Mesenchymal stem cell (in vitro differentiated cells and primary cell): ENCODE measurements around the gene RFC3.

ENCODE experiments used
- DNase-seq: peaks from one replicate; pipeline ENCODE4 v3.0.0-alpha.2; 2013
- H2AFZ ChIP-seq: one replicate; pipeline ENCODE4 v1.6.1; 2013; ENCODE audit warnings: low read depth, mild to moderate bottlenecking, control low read depth, inconsistent platforms, low read length, moderate library complexity
- H2AK5ac ChIP-seq: 2 replicates; pipeline ENCODE4 v1.6.1; 2013; ENCODE audit warnings: low read length, moderate library complexity, mild to moderate bottlenecking, inconsistent platforms; ENCODE audit not compliant: severe bottlenecking
- H2BK120ac ChIP-seq: one replicate; pipeline ENCODE4 v1.6.1; 2013; ENCODE audit warnings: low read depth, mild to moderate bottlenecking, inconsistent platforms, low read length, moderate library complexity
- H2BK12ac ChIP-seq, 2 experiments: one replicate each; pipeline ENCODE4 v1.6.1; 2013; ENCODE audit warnings: inconsistent platforms in 2 of 2, low read length in 2 of 2, mild to moderate bottlenecking in 2 of 2, moderate library complexity in 2 of 2, control low read depth in 1 of 2
- H2BK15ac ChIP-seq: one replicate; pipeline ENCODE4 v1.6.1; 2013; ENCODE audit warnings: mild to moderate bottlenecking, low read depth, inconsistent platforms; ENCODE audit not compliant: poor library complexity, severe bottlenecking
- H2BK5ac ChIP-seq: 2 replicates; pipeline ENCODE4 v1.6.1; 2013; ENCODE audit warnings: low read depth, mild to moderate bottlenecking, low read length, control low read depth, inconsistent platforms; ENCODE audit not compliant: poor library complexity, severe bottlenecking
- H3K14ac ChIP-seq, 2 experiments: one replicate each; pipeline ENCODE4 v1.6.1; 2013; ENCODE audit warnings: inconsistent platforms in 2 of 2, low read length in 2 of 2, control low read depth in 1 of 2, mild to moderate bottlenecking in 1 of 2, moderate library complexity in 1 of 2
- H3K18ac ChIP-seq, 2 experiments: one replicate each; pipeline ENCODE4 v1.6.1; 2013; ENCODE audit warnings: inconsistent platforms in 2 of 2, low read length in 2 of 2, control low read depth in 1 of 2, low read depth in 1 of 2, mild to moderate bottlenecking in 1 of 2
- H3K23ac ChIP-seq, 2 experiments: one replicate each; pipeline ENCODE4 v1.6.1; 2013; ENCODE audit warnings: inconsistent platforms in 2 of 2, low read length in 2 of 2, mild to moderate bottlenecking in 2 of 2, moderate library complexity in 2 of 2, control low read depth in 1 of 2
- H3K27ac ChIP-seq: 2 replicates; pipeline ENCODE4 v1.5.1; 2013; ENCODE audit warnings: mild to moderate bottlenecking, moderate library complexity, low read length, control low read depth, inconsistent platforms; ENCODE audit not compliant: poor library complexity, severe bottlenecking
- H3K27me3 ChIP-seq, 2 experiments: 2 replicates each; pipeline versions ENCODE4 v1.6.1 to v1.7.0; 2013; ENCODE audit warnings: low read length in 2 of 2, mild to moderate bottlenecking in 2 of 2, moderate library complexity in 2 of 2, control low read depth in 1 of 2, inconsistent platforms in 1 of 2; ENCODE audit not compliant: control insufficient read depth in 1 of 2, insufficient read depth in 1 of 2
- H3K36me3 ChIP-seq, 2 experiments: 2 replicates each; pipeline versions ENCODE4 v1.6.1 to v1.7.0; 2013; ENCODE audit warnings: low read length in 2 of 2, control low read depth in 1 of 2, inconsistent platforms in 1 of 2, low read depth in 1 of 2, mild to moderate bottlenecking in 1 of 2; ENCODE audit not compliant: insufficient read depth in 2 of 2, control insufficient read depth in 1 of 2
- H3K4ac ChIP-seq, 2 experiments: one replicate each; pipeline ENCODE4 v1.6.1; 2013; ENCODE audit warnings: inconsistent platforms in 2 of 2, low read length in 2 of 2, mild to moderate bottlenecking in 2 of 2, moderate library complexity in 2 of 2, control low read depth in 1 of 2, low read depth in 1 of 2
- H3K4me1 ChIP-seq: 2 replicates; pipeline ENCODE4 v1.6.1; 2013; ENCODE audit warnings: low read depth, low read length, control low read depth; ENCODE audit not compliant: control insufficient read depth, insufficient read depth
- H3K4me2 ChIP-seq: 2 replicates; pipeline ENCODE4 v1.6.1; 2013; ENCODE audit warnings: low read length, mild to moderate bottlenecking, inconsistent platforms; ENCODE audit not compliant: poor library complexity, severe bottlenecking
- H3K4me3 ChIP-seq, 2 experiments: 2 replicates each; pipeline versions ENCODE4 v1.5.1 to v1.7.0; 2013; ENCODE audit warnings: low read length in 2 of 2, mild to moderate bottlenecking in 2 of 2, control low read depth in 1 of 2, low read depth in 1 of 2; ENCODE audit not compliant: insufficient read depth in 1 of 2
- H3K79me1 ChIP-seq: replicated peaks from 2 replicates; pipeline ENCODE4 v1.6.1; 2013; ENCODE audit warnings: mild to moderate bottlenecking, control low read depth, low read length, inconsistent platforms; ENCODE audit not compliant: poor library complexity, severe bottlenecking
- H3K9ac ChIP-seq: 2 replicates; pipeline ENCODE4 v1.7.0; 2013; ENCODE audit warnings: mild to moderate bottlenecking, low read length, moderate library complexity
- H3K9me3 ChIP-seq: 2 replicates; pipeline ENCODE4 v1.7.0; 2013; ENCODE audit warnings: mild to moderate bottlenecking, low read length; ENCODE audit not compliant: control insufficient read depth
- H4K8ac ChIP-seq: one replicate; pipeline ENCODE4 v1.6.1; 2013; ENCODE audit warnings: inconsistent platforms, mild to moderate bottlenecking, low read length, moderate library complexity
- H4K91ac ChIP-seq: one replicate; pipeline ENCODE4 v1.6.1; 2013; ENCODE audit warnings: mild to moderate bottlenecking, low read length, inconsistent platforms
- WGBS: methylation state at CpG from one replicate; pipeline ENCODE4 v1.1.7; 2013; ENCODE audit warnings: mixed read lengths; 5-methylcytosine and 5-hydroxymethylcytosine counted together

The RFC3 gene

GRCh38 chr13:33798023-33798422 lies 19.9 kb upstream of the RFC3 start:
- Histone ChIP-seq H3K36me3 (no peaks in the 10 kb centered on the region), H2BK12ac (no peak overlapping the region), H4K8ac (no peak overlapping the region), H4K91ac (no peak overlapping the region), H3K14ac (no peak overlapping the region), H2BK5ac (no peak overlapping the region), H3K27ac (no peak overlapping the region), H2BK15ac (no peak overlapping the region), H2BK120ac (no peak overlapping the region), H3K9me3 (no peaks in the 10 kb centered on the region), H2AK5ac (no peak overlapping the region), H3K27me3 (no peaks in the 10 kb centered on the region), H3K4me1 (no peaks in the 10 kb centered on the region), H3K79me1 (no peaks in the 10 kb centered on the region), H3K18ac (no peak overlapping the region), H3K4me3 (peak overlapping the region in 1 of 2 experiments; percentile 75), H2AFZ (no peak overlapping the region), H3K23ac (no peak overlapping the region), H3K9ac (peak overlapping the region; percentile 83), H3K4ac (no peak overlapping the region), H3K4me2 (no peak overlapping the region)
- 89% methylated on average over 2 of the region's 3 CpGs for WGBS
- DNase-seq, result no peak

GRCh38 chr13:33799950-33800592 lies 17.9 kb upstream of the RFC3 start:
- H3K9me3 ChIP-seq, result no peaks in the 10 kb centered on the region
- 54% methylated on average over 5 of the region's 6 CpGs for WGBS
- H2BK12ac ChIP-seq, result no peak overlapping the region
- no peak overlapping the region for H3K27ac ChIP-seq
- no peak overlapping the region for H4K91ac ChIP-seq
- DNase-seq, result peak; percentile 30
- no peaks in the 10 kb centered on the region for H3K4me1 ChIP-seq
- H3K23ac ChIP-seq, result no peak overlapping the region
- H3K4ac ChIP-seq, result no peak overlapping the region
- no peak overlapping the region for H4K8ac ChIP-seq
- H3K79me1 ChIP-seq, result no peaks in the 10 kb centered on the region
- peak overlapping the region; percentile 69 for H3K9ac ChIP-seq
- H2AK5ac ChIP-seq, result no peak overlapping the region
- no peak overlapping the region for H3K14ac ChIP-seq
- no peak overlapping the region for H2BK15ac ChIP-seq
- H2BK5ac ChIP-seq, result no peak overlapping the region
- no peaks in the 10 kb centered on the region for H3K36me3 ChIP-seq
- no peak overlapping the region for H2AFZ ChIP-seq
- no peak overlapping the region for H2BK120ac ChIP-seq
- H3K4me3 ChIP-seq, result peak overlapping the region in 1 of 2 experiments; percentile 46
- no peak overlapping the region for H3K18ac ChIP-seq
- H3K4me2 ChIP-seq, result no peak overlapping the region
- H3K27me3 ChIP-seq, result no peaks in the 10 kb centered on the region

GRCh38 chr13:33800646-33801186 lies 17.2 kb upstream of the RFC3 start:
- Histone ChIP-seq H2AFZ (no peak overlapping the region), H3K4me2 (no peak overlapping the region), H3K4me1 (no peaks in the 10 kb centered on the region), H2BK5ac (no peak overlapping the region), H2BK120ac (no peak overlapping the region), H2BK12ac (no peak overlapping the region), H3K4me3 (peak overlapping the region in 1 of 2 experiments; percentile 46), H3K9me3 (no peaks in the 10 kb centered on the region), H4K91ac (no peak overlapping the region), H3K79me1 (no peaks in the 10 kb centered on the region), H4K8ac (no peak overlapping the region), H3K9ac (peak overlapping the region; percentile 69), H3K27ac (no peak overlapping the region), H3K23ac (no peak overlapping the region), H3K18ac (no peak overlapping the region), H3K4ac (no peak overlapping the region), H2AK5ac (no peak overlapping the region), H3K27me3 (no peaks in the 10 kb centered on the region), H3K36me3 (no peaks in the 10 kb centered on the region), H3K14ac (no peak overlapping the region), H2BK15ac (no peak overlapping the region)
- peak; percentile 5 for DNase-seq
- 43% methylated on average over 3 of the region's 3 CpGs for WGBS

- H2BK5ac ChIP-seq, result no peak overlapping the region
- no peak overlapping the region for H3K23ac ChIP-seq
- 79% methylated on average over 8 of the region's 8 CpGs for WGBS
- H3K4me2 ChIP-seq, result no peak overlapping the region
- no peaks in the 10 kb centered on the region for H3K9me3 ChIP-seq
- H4K8ac ChIP-seq, result no peak overlapping the region
- H3K18ac ChIP-seq, result no peak overlapping the region
- H3K27me3 ChIP-seq, result no peaks in the 10 kb centered on the region
- H3K4ac ChIP-seq, result no peak overlapping the region
- H3K9ac ChIP-seq, result no peak overlapping the region
- no peak overlapping the region for H3K14ac ChIP-seq
- no peak overlapping the region for H3K27ac ChIP-seq
- H3K79me1 ChIP-seq, result no peaks in the 10 kb centered on the region
- H2AFZ ChIP-seq, result no peak overlapping the region
- H2AK5ac ChIP-seq, result no peak overlapping the region
- no peaks in the 10 kb centered on the region for H3K4me1 ChIP-seq
- no peaks in the 10 kb centered on the region for H3K36me3 ChIP-seq
- H3K4me3 ChIP-seq, result no peak overlapping the region
- H2BK120ac ChIP-seq, result no peak overlapping the region
- no peak for DNase-seq
- H4K91ac ChIP-seq, result no peak overlapping the region
- H2BK12ac ChIP-seq, result no peak overlapping the region
- H2BK15ac ChIP-seq, result no peak overlapping the region
These were observed 11.3 kb upstream of the RFC3 start for GRCh38 chr13:33806470-33807248.
